Neuronal stem cell (in vitro differentiated cells): Measurements from ENCODE around the gene PPDPF.
A peak's percentile ranks its signal among the peaks of the same experiment; 100 is the strongest.

Source experiments
- DNase-seq: peaks from one replicate; pipeline ENCODE4 v3.0.0-alpha.2; 2013; ENCODE audit warnings: low spot score
- H2AFZ ChIP-seq: one replicate; pipeline ENCODE4 v1.6.1; 2013; ENCODE audit warnings: mild to moderate bottlenecking, low read length, inconsistent platforms
- H2AK5ac ChIP-seq: 2 replicates; pipeline ENCODE4 v1.6.1; 2013; ENCODE audit warnings: low read depth, mild to moderate bottlenecking, inconsistent platforms, low read length, moderate library complexity, mixed read lengths
- H2BK120ac ChIP-seq: 2 replicates; pipeline ENCODE4 v1.6.1; 2013; ENCODE audit warnings: low read depth, mild to moderate bottlenecking, inconsistent platforms, low read length, moderate library complexity, mixed read lengths
- H2BK12ac ChIP-seq: one replicate; pipeline ENCODE4 v1.6.1; 2013; ENCODE audit warnings: low read length, inconsistent platforms
- H2BK15ac ChIP-seq: 2 replicates; pipeline ENCODE4 v1.6.1; 2013; ENCODE audit warnings: mild to moderate bottlenecking, low read length, inconsistent platforms, mixed read lengths
- H2BK5ac ChIP-seq: one replicate; pipeline ENCODE4 v1.6.1; 2013; ENCODE audit warnings: inconsistent platforms, mild to moderate bottlenecking, low read length, moderate library complexity
- H3K14ac ChIP-seq: one replicate; pipeline ENCODE4 v1.6.1; 2013; ENCODE audit warnings: low read length, inconsistent platforms
- H3K18ac ChIP-seq: 2 replicates; pipeline ENCODE4 v1.6.1; 2013; ENCODE audit warnings: low read length, inconsistent platforms
- H3K23ac ChIP-seq: 2 replicates; pipeline ENCODE4 v1.6.1; 2013; ENCODE audit warnings: low read depth, mild to moderate bottlenecking, mixed read lengths, low read length, inconsistent platforms; ENCODE audit not compliant: poor library complexity
- H3K27ac ChIP-seq: replicated peaks from 3 replicates; pipeline ENCODE4 v1.5.1; 2013; ENCODE audit warnings: low read length, inconsistent platforms
- H3K27me3 ChIP-seq, 3 experiments: 2 replicates each; pipeline ENCODE4 v1.6.1; 2013; ENCODE audit warnings: low read length in 3 of 3, mild to moderate bottlenecking in 2 of 3, inconsistent platforms in 1 of 3, low read depth in 1 of 3, mixed read lengths in 1 of 3, moderate library complexity in 1 of 3; ENCODE audit not compliant: control insufficient read depth in 3 of 3, insufficient read depth in 3 of 3
- H3K36me3 ChIP-seq, 2 donors: replicated peaks in 1 of 2; 2 replicates each; pipeline ENCODE4 v1.6.1; 2013; ENCODE audit warnings: low read length in 2 of 2; ENCODE audit not compliant: control insufficient read depth in 2 of 2, insufficient read depth in 2 of 2
- H3K4ac ChIP-seq: 2 replicates; pipeline ENCODE4 v1.6.1; 2013; ENCODE audit warnings: inconsistent platforms, mild to moderate bottlenecking, low read length, moderate library complexity
- H3K4me1 ChIP-seq, 2 donors: 1 replicate in 1 of 2; 2 replicates in 1 of 2; pipeline ENCODE4 v1.6.1; 2013; ENCODE audit warnings: low read length in 2 of 2, low read depth in 1 of 2; ENCODE audit not compliant: control insufficient read depth in 2 of 2, insufficient read depth in 1 of 2
- H3K4me2 ChIP-seq: one replicate; pipeline ENCODE4 v1.6.1; 2013; ENCODE audit warnings: mild to moderate bottlenecking, low read length, inconsistent platforms; ENCODE audit not compliant: insufficient read depth, poor library complexity, severe bottlenecking
- H3K4me3 ChIP-seq, 2 donors: 2 replicates each; pipeline ENCODE4 v1.5.1; 2013; ENCODE audit warnings: low read length in 2 of 2, mild to moderate bottlenecking in 2 of 2, inconsistent platforms in 1 of 2, moderate library complexity in 1 of 2
- H3K79me1 ChIP-seq: one replicate; pipeline ENCODE4 v1.6.1; 2013; ENCODE audit warnings: low read depth, mild to moderate bottlenecking, inconsistent platforms, low read length, moderate library complexity
- H3K9ac ChIP-seq: one replicate; pipeline ENCODE4 v1.6.1; 2013; ENCODE audit warnings: mild to moderate bottlenecking, low read depth, low read length, inconsistent platforms; ENCODE audit not compliant: poor library complexity
- H3K9me3 ChIP-seq, 2 donors: replicated peaks in 1 of 2; 2 replicates each; pipeline versions ENCODE3 to v1.6.1; 2013; ENCODE audit warnings: low read length in 2 of 2, mild to moderate bottlenecking in 2 of 2, inconsistent platforms in 1 of 2, low read depth in 1 of 2, mixed read lengths in 1 of 2, moderate library complexity in 1 of 2; ENCODE audit not compliant: control insufficient read depth in 2 of 2, insufficient read depth in 1 of 2
- H4K8ac ChIP-seq: one replicate; pipeline ENCODE4 v1.6.1; 2013; ENCODE audit warnings: low read depth, mild to moderate bottlenecking, inconsistent platforms, low read length, moderate library complexity
- H4K91ac ChIP-seq: one replicate; pipeline ENCODE4 v1.6.1; 2013; ENCODE audit warnings: low read length, low read depth, mild to moderate bottlenecking, inconsistent platforms; ENCODE audit not compliant: poor library complexity
- WGBS, 2 donors: extraction: QIAGEN DNeasy Blood & Tissue Kit; methylation state at CpG; one replicate each; pipeline ENCODE4 v1.1.7; 2013; ENCODE audit warnings: missing lambda C conversion rate in 2 of 2, mixed read lengths in 1 of 2; ENCODE audit not compliant: insufficient read length in 2 of 2, insufficient replicate concordance in 1 of 2; ENCODE audit errors: extremely low coverage in 2 of 2; 5-methylcytosine and 5-hydroxymethylcytosine counted together

PPDPF gene

DNA sequence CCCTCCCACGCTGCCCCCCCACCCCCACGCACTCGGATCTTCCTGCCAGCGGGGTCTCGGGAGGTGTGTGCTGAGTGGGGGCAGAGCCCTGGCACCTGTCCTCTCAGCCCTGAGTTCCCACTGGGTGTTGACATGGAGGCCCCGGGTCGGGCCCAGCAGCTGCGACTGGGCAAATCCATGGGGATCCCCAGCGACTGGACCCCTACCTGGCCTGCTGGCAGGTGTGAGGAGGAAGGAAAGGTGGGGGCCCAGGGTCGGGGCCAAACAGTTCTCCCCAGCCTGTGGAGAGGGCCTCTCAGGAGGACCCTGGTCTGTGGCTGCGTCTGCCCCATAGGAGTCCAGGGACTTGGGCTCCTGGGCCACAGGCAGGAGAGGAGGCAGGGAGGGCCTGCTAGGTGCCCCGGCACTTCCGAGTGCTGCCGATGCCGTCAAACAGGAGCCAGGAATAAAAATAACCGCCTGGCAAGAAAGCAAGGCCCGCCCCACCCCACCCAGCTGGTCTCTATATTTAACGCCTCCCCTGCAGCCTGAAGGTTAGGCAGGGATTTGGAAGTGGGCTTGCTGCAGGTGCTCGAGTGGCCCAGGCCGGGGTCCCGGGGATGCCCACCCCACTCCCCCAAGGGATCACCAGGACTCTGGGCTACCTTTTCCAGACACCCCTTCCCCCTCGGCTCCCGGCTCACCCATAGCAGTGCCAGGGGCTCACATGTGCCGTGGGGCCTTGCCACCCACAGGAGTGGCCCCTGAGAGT lies 20.2 kb upstream of the PPDPF start:
- H2BK120ac ChIP-seq: no peak overlapping the region
- H2BK5ac ChIP-seq: no peak overlapping the region
- H3K4ac ChIP-seq: no peak overlapping the region
- peaks cover 24 to 49% (median 42%) of the 10 kb centered on the region in 3 experiments for H3K27me3 ChIP-seq
- no peak overlapping the region for H2AFZ ChIP-seq
- DNase-seq: no peak
- no CpG with 5 or more reads among the region's 24 CpGs for WGBS, 2 donors
- H3K9me3 ChIP-seq: peaks cover 3 to 8% of the 10 kb centered on the region in 2 donors
- H3K9ac ChIP-seq: no peak overlapping the region
- H3K4me1 ChIP-seq: peaks cover 9 to 19% of the 10 kb centered on the region in 2 donors
- peak overlapping the region; percentile 92 for H2AK5ac ChIP-seq
- H3K23ac ChIP-seq: no peak overlapping the region
- H3K4me2 ChIP-seq: no peak overlapping the region
- no peak overlapping the region for H3K4me3 ChIP-seq
- H3K27ac ChIP-seq: no peak overlapping the region
- peak overlapping the region; percentile 71 for H3K14ac ChIP-seq
- peak overlapping the region; percentile 57 for H3K18ac ChIP-seq
- H4K8ac ChIP-seq: no peak overlapping the region
- H4K91ac ChIP-seq: no peak overlapping the region
- no peaks in the 10 kb centered on the region for H3K79me1 ChIP-seq
- H2BK15ac ChIP-seq: no peak overlapping the region
- H2BK12ac ChIP-seq: no peak overlapping the region
- no peaks in the 10 kb centered on the region for H3K36me3 ChIP-seq

- DNase-seq: no peak
- Histone ChIP-seq H3K23ac (no peak overlapping the region), H3K36me3 (no peaks in the 10 kb centered on the region), H3K4me2 (no peak overlapping the region), H2BK5ac (no peak overlapping the region), H3K9me3 (peaks cover 3 to 13% of the 10 kb centered on the region in 2 donors), H3K27ac (no peak overlapping the region), H3K14ac (peak overlapping the region; percentile 39), H3K27me3 (peaks cover 24 to 49% (median 42%) of the 10 kb centered on the region in 3 experiments), H2AFZ (no peak overlapping the region), H3K4ac (peak overlapping the region; percentile 53), H4K91ac (no peak overlapping the region), H3K4me1 (peaks cover 9 to 19% of the 10 kb centered on the region in 2 donors), H2AK5ac (peak overlapping the region; percentile 92), H3K79me1 (no peaks in the 10 kb centered on the region), H3K4me3 (no peak overlapping the region), H2BK120ac (no peak overlapping the region), H3K18ac (peak overlapping the region; percentile 76), H4K8ac (no peak overlapping the region), H3K9ac (no peak overlapping the region), H2BK12ac (no peak overlapping the region), H2BK15ac (peak overlapping the region; percentile 49)
- no CpG with 5 or more reads among the region's 27 CpGs for WGBS, 2 donors
Measured at GRCh38 chr20:63500902-63501817, 19.4 kb upstream of the PPDPF start.

DNA sequence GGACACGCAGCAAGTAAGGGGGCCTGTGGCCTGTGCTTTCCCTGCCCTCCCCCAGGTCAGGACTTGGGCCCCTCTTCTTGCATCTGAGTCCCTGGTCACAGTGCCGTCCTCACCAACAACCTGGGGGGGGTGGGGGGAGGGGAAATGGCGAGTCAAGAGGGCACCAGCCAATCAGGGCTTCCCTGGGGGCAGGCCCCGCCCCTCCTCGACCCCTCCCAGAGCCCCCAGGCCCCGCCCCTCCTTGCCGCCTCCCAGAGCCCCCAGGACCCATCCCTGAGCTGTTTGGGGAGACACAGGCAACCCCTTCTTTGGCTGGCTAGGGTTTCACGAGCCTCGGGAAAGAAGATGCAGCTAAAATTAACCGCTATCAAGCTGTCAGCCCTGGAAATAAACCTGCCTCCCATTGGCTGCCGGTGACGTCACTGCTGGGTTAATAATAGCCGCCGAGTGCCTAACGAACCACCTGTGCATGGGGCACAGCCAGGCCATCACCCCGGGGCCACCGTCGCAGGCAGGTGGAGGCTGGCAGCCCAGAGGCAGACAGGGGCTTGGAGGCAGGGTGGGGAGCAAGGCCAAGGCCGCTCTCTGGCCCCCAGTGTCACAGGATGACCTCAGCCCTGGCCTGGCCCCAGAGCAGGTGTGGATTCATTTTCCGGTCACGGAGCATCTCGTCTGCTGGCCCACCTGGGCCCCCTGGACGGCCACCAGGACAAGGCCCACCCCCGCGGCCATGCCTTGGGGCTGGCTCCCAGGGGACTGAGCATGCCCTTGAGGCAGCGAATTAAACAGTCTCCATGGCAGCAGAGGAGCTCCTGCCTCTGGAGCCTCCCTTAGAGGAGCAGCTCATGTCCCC lies 18.5 kb upstream of the PPDPF start:
- Histone ChIP-seq H3K4me3 (no peak overlapping the region), H2AFZ (no peak overlapping the region), H2AK5ac (peak overlapping the region; percentile 30), H3K9me3 (peaks cover 3 to 13% of the 10 kb centered on the region in 2 donors), H3K9ac (peak overlapping the region; percentile 12), H3K4me1 (peaks cover 9 to 19% of the 10 kb centered on the region in 2 donors), H2BK12ac (no peak overlapping the region), H3K18ac (no peak overlapping the region), H3K4me2 (peak overlapping the region; percentile 18), H2BK120ac (no peak overlapping the region), H2BK5ac (no peak overlapping the region), H3K23ac (peak overlapping the region; percentile 52), H3K79me1 (no peaks in the 10 kb centered on the region), H3K27me3 (peaks cover 19 to 40% (median 34%) of the 10 kb centered on the region in 3 experiments), H3K27ac (no peak overlapping the region), H2BK15ac (peak overlapping the region; percentile 67), H4K8ac (no peak overlapping the region), H3K14ac (peak overlapping the region; percentile 97), H4K91ac (no peak overlapping the region), H3K4ac (peak overlapping the region; percentile 53), H3K36me3 (no peaks in the 10 kb centered on the region)
- no CpG with 5 or more reads among the region's 26 CpGs for WGBS, 2 donors
- DNase-seq: no peak
